CD1c-positive myeloid dendritic cell (primary cell): ENCODE data around the gene DUSP22.
"Not testable (repeated sequence)": the region's sequence is repeated elsewhere in the genome, so short reads cannot be mapped to it uniquely, and the experiment has no call there.

ENCODE experiments used
- DNase-seq: peaks from one replicate; pipeline ENCODE4 v3.0.0-alpha.2; 2016; ENCODE audit errors: extremely low spot score

DUSP22 gene

DNA sequence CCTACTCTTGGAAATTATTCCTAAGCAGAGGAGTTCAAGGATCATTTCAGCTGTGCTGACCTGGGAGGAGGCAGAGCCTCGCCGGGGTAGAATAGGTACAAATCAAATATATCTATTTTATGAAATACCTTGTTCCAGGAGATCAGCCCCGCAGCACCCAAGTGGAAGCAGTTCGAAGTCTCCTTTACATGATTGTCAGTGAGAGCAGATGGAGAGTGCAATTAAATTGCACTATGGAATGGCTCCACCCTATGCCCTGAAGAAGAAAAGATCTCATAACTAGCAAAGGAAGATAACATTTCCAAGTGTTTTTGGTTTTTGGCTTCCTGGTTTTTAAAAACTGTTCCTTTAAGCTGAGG lies 31.4 kb downstream of the DUSP22 start:
- DNase-seq, result no peak

DNA sequence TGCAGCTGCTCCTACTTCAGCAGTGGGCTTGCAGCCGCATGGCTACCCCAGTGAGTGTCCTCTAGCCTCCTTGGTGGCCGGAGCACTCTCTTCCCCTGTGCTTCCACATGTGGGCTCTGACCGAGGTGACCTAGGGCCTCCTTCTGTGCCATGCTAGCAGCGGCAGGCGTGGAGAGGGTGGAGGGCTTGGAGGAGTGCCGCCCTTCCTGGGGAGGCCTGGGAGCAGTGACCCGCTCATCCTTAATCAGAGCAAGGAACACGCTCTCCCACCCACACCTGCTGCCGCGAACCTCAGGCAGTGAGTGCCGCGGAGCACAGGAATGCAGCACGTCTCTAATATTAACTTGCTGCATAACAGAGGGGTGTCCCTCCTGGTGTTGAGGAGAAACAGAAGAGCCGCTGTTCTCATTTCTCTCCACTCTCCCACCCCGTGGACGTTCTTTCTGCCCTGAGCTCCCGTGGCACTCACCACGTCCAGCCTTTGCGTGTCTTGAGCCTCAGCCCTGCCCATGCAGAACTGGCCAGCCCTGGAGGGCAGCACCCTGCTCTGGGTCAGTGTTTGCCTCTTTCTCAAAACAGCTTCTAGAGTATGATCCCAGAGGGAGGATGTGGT lies 31.9 kb downstream of the DUSP22 start:
- no peak for DNase-seq

DNA sequence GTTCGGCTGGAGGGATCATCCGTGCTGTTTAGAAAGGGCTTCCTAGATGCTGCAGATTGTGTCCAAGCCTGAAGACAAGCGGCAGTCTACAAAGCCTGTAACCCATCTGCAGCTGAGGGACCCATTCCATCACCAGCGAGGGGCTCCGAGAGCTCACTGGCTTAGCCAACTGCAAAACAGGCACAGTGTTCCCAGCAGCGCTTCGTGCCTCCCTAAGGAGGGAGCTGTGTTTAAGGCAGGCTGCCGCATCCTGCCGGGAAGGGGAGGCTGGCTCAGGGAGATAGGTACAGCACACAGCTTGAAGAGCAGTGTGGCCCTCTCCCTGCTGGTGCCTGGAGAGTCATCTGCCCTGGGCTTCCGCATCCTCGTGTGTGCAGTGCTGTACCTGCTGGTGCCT lies 32.4 kb downstream of the DUSP22 start:
- no peak for DNase-seq

DNA sequence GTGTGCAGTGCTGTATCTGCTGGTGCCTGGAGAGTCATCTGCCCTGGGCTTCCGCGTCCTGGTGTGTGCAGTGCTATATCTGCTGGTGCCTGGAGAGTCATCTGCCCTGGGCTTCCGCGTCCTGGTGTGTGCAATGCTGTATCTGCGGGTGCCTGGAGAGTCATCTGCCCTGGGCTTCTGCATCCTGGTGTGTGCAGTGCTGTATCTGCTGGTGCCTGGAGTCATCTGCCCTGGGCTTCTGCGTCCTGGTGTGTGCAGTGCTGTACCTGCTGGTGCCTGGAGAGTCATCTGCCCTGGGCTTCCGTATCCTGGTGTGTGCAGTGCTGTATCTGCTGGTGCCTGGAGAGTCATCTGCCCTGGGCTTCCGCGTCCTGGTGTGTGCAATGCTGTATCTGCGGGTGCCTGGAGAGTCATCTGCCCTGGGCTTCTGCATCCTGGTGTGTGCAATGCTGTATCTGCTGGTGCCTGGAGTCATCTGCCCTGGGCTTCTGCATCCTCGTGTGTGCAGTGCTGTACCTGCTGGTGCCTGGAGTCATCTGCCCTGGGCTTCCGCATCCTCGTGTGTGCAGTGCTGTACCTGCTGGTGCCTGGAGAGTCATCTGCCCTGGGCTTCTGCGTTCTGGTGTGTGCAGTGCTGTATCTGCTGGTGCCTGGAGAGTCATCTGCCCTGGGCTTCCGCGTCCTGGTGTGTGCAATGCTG lies 33.0 kb downstream of the DUSP22 start:
- not testable (repeated sequence) for DNase-seq

DNA sequence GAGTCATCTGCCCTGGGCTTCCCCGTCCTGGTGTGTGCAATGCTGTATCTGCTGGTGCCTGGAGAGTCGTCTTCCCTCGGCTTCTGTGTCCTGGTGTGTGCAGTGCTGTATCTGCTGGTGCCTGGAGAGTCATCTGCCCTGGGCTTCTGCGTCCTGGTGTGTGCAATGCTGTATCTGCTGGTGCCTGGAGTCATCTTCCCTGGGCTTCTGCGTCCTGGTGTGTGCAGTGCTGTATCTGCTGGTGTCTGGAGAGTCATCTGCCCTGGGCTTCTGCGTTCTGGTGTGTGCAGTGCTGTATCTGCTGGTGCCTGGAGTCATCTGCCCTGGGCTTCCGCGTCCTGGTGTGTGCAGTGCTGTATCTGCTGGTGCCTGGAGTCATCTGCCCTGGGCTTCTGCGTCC lies 33.8 kb downstream of the DUSP22 start:
- DNase-seq, result not testable (repeated sequence)

DNA sequence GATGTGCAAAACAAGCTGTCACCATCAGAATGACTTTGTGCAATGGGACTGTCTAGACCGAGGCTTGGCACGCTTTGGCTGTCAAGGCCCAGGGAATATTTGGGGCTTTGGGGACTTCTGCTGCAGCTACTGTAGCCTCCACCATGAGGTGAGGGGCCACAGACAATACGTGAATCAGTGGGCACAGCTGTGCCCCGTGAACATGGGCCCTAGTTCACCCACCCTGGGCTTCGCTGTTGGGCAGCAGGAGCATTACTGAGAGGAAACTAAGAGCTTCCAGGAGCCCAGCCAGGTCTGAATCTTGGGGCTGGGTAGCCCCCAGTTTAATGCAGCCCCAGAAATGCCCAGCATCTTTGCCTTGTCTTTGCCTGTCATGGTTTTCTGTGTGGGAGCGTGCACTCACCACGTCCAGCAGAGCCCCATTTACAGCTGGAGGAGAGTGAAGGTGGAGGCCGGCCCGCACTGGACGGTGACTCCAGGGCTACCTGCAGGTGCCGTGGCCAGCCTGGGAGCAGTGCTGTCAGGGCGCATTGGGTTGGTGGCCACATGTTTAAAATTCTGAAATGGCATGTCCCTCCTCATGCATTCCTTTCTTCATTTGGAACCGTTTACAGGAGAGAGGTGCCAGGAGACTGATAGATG lies 34.7 kb downstream of the DUSP22 start:
- no peak for DNase-seq

DNA sequence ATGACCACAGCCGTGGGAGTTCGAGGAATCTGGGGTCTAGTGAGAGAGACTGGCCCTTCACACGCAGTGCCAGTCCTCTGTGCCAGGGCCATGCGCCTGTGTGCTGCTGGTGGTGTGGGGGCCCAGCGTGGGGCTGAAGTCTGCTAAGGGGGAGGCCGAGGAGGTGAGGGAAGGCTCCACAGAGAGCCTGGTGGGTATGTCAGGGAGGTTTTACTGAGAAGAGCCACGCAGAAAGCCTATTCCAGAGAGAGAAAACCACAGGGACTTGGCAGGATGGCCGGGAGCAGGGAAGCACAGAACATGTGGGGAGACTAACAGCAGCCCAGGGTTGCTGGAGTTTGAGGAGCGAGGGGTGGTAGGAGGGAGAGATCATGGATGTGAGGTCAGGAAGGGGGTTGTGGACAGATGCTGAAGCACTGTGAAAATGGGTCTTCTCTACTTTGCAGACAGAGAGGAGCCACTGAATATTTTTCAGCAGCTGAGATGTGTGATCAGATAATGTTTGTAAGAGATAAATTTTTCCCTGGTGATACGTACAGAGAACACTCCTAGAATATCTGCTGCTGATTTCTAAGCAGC lies 35.3 kb downstream of the DUSP22 start:
- no peak for DNase-seq

DNA sequence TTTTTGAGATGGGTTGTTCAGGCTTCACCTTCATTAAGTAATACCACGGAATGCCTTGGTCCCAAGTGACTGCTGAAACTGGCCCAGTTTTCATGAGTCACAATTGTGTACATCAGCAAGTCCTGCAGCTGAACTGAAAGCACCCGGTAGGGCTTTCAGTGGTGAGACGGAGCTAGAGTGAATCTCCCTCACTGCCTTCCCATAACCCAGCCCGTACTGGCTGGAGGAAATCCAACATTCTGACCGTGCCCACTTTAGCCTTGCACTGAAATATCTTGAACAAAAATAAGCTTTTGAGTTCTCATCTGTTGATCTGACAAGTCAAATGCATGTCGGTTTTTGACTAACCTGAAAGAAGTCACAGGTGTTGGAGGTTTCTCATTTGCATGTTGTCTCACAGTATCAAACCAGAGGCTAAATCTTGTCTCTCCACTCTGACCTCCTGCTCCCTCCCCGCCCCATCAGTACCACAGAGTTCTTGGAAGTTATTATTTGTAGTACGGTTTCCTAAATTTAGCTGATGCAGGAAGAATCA lies 35.9 kb downstream of the DUSP22 start:
- DNase-seq, result peak; percentile 52

DNA sequence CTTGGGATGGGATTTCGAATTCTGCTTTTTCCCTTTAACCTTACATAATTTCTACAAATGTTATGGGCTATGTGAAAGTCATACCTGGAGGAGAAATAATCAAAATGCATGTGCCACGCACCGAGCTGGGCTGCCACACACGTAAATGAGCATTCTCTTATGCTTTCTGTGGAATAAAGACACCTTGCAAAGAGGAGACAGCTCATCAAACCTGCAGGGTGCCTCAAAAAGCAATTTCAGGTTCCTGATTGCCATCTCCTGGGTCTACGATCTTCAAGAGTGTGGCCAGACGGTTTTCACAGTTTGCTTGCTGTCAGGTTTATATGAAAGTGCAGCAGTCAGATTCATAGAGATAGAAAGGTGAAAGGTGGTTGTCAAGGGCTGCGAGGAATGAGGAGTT lies 36.6 kb downstream of the DUSP22 start:
- DNase-seq, result no peak

DNA sequence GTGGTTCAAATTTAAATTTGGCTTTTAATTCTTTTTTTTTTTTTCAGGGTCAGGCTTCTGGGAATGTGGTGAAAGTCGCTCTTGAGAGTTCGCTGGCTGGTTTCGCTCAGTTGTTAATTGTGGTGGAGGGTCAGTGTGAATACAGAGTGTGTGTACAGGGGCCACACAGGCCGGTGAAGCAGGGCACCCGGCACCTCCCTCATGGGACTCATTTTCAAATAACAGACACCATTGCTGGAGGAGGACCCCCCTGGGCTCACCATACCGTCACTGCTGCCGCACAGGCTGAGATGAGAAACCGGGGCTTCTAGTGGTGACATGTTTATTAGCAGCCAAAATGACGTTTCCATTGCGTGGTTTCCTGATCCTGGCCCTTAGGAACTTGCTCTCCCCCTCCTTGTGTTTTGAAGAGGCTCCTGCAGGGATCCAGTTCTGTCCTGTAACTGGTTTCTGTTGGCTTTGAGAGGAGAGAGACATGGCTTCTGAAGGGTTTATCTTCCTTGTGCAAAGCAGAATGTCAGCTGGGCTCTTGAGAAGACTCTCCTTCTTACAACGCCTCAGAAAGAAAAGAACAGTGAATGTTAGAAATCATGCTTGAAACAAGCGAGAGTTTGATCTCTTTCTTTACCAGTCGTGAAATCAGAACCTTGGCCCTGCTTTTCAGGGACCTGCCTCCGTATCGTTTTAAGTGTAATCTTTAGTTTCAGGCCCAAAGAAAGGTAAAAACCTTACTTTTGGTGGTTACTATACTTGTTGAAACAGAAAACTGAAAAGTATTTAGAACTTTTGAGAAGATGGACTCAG lies 37.8 kb downstream of the DUSP22 start:
- no peak for DNase-seq

DNA sequence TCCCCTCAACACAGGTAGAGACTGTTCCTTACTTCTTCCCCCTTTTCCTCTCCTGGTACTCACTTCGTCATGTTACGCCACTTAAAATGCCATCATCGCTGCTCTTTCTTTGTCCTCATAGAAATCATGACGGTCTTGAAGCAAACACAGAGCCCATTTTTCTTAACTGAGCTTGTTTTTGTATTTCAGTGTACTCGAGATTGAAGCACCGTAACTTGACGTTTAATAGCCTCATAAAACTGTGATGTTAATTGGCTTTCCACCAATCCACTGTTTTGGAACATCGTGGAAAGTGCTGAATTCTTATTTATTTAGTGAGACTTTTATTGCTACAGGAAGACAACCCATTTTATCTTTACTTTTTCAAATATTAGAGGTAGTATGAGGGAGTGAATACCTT lies 38.7 kb downstream of the DUSP22 start:
- no peak for DNase-seq

DNA sequence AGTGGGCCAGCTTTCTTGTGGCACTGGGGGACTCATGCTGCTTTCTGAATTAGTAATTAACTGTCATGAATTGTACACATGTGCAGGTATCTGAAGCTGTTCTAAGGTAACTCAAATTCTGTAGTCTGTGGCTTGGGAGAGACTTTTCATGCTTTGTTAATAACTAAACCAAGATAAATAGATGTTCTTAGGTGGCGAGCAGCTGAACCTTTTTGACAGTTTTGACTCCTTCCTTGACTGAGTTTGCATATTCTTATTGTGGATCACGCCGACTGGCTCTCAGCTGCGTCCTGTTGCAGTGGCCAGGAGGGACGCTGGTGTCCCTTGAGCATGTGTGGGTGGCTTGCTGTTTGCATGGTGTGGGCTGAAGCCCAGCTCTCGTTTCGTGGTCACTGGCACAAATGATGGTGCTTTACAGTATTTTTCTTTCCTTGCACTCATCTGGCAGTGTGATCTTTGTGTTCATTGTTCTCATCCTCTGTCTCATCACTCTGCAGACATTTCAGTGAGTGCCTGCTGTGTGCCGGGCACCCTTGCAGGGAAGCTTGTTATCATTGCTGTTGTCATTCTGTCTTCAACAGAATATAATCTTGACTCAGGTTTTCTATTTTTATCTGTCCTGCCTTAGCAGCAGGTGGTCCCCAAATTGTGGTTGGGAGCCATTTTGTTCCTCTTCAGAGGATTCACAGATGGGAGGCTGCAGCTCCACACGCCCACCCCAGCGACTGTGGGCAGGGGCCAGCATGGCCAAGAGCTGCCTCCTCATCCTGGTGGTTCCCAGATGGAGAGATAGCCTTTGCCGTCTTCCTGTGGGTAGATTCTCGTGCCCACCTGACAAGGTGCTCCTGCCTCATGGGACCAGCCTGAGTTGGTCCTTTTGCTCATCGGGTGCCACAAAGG lies 39.6 kb downstream of the DUSP22 start:
- peak; percentile 58 for DNase-seq

DNA sequence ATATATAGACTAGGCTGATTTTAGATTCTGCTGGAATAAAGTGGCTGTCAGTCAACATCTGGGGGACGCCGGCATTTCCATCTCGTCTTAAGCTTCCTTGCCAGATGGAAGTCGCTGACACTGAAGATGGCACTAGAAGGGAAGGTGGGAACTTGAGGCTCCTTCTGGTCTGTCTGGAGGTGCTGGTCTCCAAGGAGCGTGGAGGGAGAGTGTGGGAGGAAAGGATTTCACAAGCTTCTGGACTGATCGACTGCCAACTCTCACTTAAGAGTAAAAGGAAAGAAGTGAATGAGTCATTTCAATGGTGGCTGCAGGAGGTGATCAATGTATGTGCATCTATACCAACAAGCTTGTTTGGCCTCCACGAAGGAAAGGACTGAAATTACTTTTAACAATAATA lies 40.4 kb downstream of the DUSP22 start:
- DNase-seq, result peak; percentile 76

DNA sequence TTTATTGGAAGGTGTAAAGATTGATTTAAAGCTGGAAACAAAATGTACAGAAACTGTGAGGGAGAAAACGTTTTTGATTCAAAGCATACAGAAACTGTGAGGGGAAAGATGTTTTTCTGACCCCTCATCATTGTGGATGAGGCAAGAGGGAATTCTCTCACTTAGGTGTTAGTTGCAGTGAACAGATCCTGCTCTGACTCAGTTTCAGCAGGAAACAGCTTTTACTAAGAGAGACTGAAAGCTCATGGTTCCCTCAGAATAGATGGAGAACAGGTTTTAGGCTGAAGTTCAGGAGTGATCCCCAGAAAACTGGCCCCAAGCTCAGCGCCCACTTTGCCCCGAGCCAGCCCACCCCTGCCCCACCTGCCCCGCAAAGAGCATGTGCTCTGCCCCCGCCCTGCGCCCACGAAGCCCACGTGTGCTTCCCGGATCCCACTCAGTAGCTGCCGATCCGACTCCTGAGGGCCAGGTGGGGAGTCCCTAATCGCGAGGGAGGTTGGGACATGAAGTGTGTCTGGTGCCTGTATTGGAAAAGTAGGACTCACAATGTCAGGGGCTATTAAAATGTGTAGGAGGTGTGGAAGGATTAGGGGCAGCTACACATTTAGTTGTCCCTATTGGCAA lies 41.2 kb downstream of the DUSP22 start:
- DNase-seq, result no peak

DNA sequence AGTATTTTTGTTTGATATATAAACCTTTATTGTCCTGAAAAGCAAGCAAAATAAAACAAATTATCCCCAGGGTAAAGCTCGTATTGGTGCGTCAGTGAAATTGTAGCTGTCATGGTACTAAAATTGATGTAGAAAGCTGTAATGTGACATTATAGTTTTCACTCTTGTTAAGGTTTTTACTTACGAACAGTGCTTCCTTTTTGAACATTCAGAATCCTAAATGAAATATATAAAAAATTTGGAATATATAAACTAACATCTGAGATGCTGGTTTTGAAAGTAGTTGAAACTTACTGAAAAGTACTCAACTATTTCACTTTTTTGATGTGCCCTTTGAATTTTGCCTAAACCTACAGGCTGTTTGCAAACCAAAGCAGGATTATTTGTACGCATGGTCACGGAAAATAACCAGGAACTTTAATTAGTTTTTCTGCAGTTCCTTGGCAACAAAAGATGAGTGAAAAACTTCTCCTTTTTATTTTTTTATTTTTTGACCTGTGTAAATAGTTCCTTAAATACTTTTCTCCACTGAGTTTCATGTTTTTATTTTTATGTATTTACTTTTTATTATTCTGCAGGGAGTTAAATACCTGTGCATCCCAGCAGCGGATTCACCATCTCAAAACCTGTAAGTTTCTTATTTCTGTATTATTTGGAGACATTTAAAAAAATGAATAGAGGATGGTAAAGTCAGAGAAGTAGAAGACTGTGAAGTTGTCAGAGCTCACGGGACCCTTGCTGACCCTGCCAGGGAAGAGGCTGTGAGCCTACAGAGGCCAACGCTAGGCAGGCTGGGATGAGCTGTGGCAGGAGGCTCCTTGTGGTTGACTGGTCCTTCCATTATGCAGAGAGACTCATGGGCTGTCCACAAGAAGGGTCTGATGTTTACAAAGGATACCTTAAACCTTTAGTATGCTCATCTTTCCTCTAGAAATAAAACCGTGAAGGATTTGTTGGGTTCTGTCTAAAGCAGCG lies 42.5 kb downstream of the DUSP22 start:
- DNase-seq, result peak; percentile 88

DNA sequence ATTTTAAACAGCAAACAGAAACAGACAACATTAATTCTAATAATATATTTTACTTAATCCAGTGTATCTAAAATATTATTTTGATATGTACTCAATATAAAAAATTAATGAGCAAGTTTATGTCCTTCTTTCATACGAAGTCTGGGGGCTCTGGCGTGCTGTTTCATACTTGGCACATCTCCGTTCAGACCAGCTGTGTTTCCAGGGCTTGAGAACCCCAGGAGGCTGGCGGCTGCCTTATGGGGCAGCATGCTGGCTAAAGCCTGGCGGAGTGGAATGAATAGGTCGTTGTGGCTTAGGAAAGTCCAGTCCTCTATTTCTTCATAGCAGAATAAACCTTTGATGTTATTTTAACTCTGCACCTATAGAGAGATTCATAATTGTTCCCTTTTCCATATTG lies 43.3 kb downstream of the DUSP22 start:
- DNase-seq, result no peak

DNA sequence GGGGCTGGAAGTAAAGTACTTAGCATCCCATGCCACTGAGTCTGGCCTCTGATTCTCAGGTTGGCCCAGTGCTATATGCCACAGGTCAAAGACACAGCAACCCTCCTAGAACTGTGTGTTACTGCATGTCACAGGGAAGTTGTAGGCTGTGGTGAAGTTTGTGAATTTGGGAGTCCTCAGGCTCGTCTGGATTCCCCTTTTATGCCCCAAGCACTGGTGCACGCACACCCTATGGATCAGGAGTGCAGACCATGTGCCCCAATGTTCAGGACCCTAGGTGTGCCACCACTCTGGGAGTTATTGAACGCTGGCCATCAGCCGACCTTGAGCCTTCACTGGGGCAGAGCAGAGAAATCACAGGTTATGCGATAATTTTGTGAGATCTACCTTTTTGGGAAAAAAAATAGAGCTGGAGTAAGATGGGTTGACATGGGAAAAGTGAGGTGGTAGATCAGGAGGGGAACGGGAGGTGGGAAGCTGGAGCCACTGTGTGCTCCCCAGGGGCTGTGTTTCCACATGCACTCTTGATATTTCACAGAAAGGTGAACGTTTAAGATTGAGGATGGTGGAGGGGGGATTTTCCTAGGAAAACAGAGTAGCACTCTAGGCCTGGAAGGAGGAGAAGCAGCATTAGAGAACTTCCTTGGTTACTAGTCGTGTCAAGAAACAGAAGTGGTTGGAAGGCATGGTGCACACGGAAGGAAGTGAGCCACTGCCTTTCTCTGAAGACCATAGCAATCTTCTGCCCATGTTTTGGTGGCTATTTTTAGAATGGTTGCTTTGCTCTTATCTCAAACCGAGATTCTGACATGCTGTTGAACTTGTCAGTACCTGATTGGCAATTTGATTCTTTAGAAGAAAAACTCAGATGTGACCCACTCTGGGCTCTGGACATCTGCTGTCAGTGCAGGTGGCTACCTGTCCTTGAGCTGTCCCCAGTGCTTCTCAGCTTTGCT lies 44.1 kb downstream of the DUSP22 start:
- peak; percentile 93 for DNase-seq

DNA sequence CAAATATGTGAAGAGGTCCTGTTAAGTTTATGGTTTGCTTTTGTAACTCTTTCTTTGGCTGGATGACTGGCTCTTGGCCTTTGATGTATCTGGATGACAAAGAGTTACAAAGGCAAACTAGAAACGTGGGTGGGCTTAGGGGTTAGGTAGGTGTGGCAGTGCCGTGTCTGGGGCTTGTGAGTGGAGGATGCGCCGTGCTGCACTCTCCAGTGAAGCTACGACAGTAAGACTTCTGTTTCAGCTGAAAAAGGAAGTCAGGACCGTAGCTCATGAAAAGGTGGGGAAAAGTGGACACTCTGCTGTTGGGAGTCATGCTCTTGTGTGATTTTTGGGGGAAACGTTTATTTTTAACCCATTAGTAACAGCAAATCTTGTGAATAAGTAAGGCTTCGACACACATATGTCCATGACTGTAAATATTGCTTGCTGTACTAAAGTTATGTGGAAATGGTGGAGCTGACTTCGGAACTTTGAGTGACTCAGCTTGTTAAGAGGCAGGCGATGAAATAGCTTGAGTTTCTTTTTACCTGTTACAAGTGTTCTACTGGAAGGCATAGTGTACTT lies 45.6 kb downstream of the DUSP22 start:
- DNase-seq, result peak; percentile 86
